NCI-H2107 (cell line): ENCODE data around the gene POC1A.
"Not testable (repeated sequence)": the region's sequence is repeated elsewhere in the genome, so short reads cannot be mapped to it uniquely, and the experiment has no call there.

ENCODE experiments used
- DNase-seq: peaks from one replicate; lab custom pipeline; 2025; lab: John Stamatoyannopoulos, UW

Gene POC1A

GRCh38 chr3:52183786-52184445 is 29.7 kb upstream of the POC1A start:
- DNase-seq = no peak

GRCh38 chr3:52182691-52183090 is 28.5 kb upstream of the POC1A start:
- no peak for DNase-seq

GRCh38 chr3:52182196-52182595 is 28.0 kb upstream of the POC1A start:
- DNase-seq = no peak

- no peak for DNase-seq
Measured at GRCh38 chr3:52181543-52181942, 27.3 kb upstream of the POC1A start.

GRCh38 chr3:52178537-52178936 is 24.3 kb upstream of the POC1A start:
- no peak for DNase-seq

GRCh38 chr3:52178126-52178525 is 23.9 kb upstream of the POC1A start:
- not testable (repeated sequence) for DNase-seq

GRCh38 chr3:52177701-52178042 is 23.4 kb upstream of the POC1A start:
- no peak for DNase-seq

- DNase-seq = no peak
Measured at GRCh38 chr3:52176951-52177700, 22.9 kb upstream of the POC1A start.

- no peak for DNase-seq
Measured at GRCh38 chr3:52176180-52176752, 22.0 kb upstream of the POC1A start.

- no peak for DNase-seq
Measured at GRCh38 chr3:52175416-52176179, 21.4 kb upstream of the POC1A start.

- no peak for DNase-seq
Measured at GRCh38 chr3:52174896-52175295, 20.7 kb upstream of the POC1A start.

- no peak for DNase-seq
Measured at GRCh38 chr3:52173101-52173500, 18.9 kb upstream of the POC1A start.

- DNase-seq = no peak
Measured at GRCh38 chr3:52172262-52172757, 18.1 kb upstream of the POC1A start.

GRCh38 chr3:52171514-52172261 is 17.5 kb upstream of the POC1A start:
- no peak for DNase-seq

- DNase-seq = not testable (repeated sequence)
Measured at GRCh38 chr3:52170217-52170616, 16.0 kb upstream of the POC1A start.

- no peak for DNase-seq
Measured at GRCh38 chr3:52167240-52167639, 13.0 kb upstream of the POC1A start.

- no peak for DNase-seq
Measured at GRCh38 chr3:52162250-52162872, 8.1 kb upstream of the POC1A start.

GRCh38 chr3:52159503-52159902 is 5.3 kb upstream of the POC1A start:
- DNase-seq = no peak

GRCh38 chr3:52155912-52156311 is 1.7 kb upstream of the POC1A start:
- DNase-seq = no peak

- DNase-seq = no peak
Measured at GRCh38 chr3:52153389-52154096, 680 bp downstream of the POC1A start.

GRCh38 chr3:52151991-52152390 is 2.2 kb downstream of the POC1A start:
- not testable (repeated sequence) for DNase-seq
